Naive thymus-derived CD8-positive, alpha-beta T cell (primary cell): ENCODE results near the gene ENOX1. TPM values are rescaled to one million over a fixed set of nuclear protein-coding genes. Genes with fewer than 3 reads are reported as not detected.

ENCODE experiments used
- ATAC-seq, 2 donors: fragments of 150-1000 bp; cut with Tn5 transposase in 1 of 2; sonication (Bioruptor Pico), chemical (Tn5 transposase) in 1 of 2; 1 replicate in 1 of 2; 2 replicates in 1 of 2; pipeline ENCODE4 v1.10.0; 2021; ENCODE audit warnings: mild to moderate bottlenecking in 2 of 2, moderate library complexity in 2 of 2
- POLR2A ChIA-PET: fragments of 350-600 bp; sonication (Branson Sonifier 250); formaldehyde crosslinking; loops from one replicate; lab custom pipeline; 2021; ENCODE audit warnings: antibody characterized with exemption; lab: Charles Lee
- DNase-seq, 10 donors: peaks; one replicate each; pipeline versions ENCODE4 v3.0.0 to v3.0.0-alpha.2; 2020 to 2022
- H3K27ac Mint-ChIP-seq, 10 donors: one replicate each; pipeline ENCODE4 v1.8.0; 2020 to 2022; ENCODE audit warnings: mild to moderate bottlenecking in 10 of 10, mixed read lengths in 10 of 10, moderate library complexity in 4 of 10, inconsistent platforms in 1 of 10
- H3K27me3 Mint-ChIP-seq, 5 donors: one replicate each; pipeline ENCODE4 v1.8.0; 2021 to 2022; ENCODE audit warnings: mixed read lengths in 5 of 5
- H3K36me3 Mint-ChIP-seq, 3 donors: one replicate each; pipeline ENCODE4 v1.8.0; 2020 to 2022; ENCODE audit warnings: mixed read lengths in 3 of 3, mild to moderate bottlenecking in 2 of 3, inconsistent platforms in 1 of 3
- H3K4me1 Mint-ChIP-seq, 4 donors: one replicate each; pipeline ENCODE4 v1.8.0; 2021 to 2022; ENCODE audit warnings: mixed read lengths in 4 of 4
- H3K4me3 Mint-ChIP-seq, 10 donors: one replicate each; pipeline ENCODE4 v1.8.0; 2020 to 2022; ENCODE audit warnings: mild to moderate bottlenecking in 10 of 10, mixed read lengths in 10 of 10, moderate library complexity in 6 of 10, inconsistent platforms in 1 of 10
- H3K9me3 Mint-ChIP-seq, 9 donors: one replicate each; pipeline ENCODE4 v1.8.0; 2020 to 2022; ENCODE audit warnings: mixed read lengths in 9 of 9, mild to moderate bottlenecking in 3 of 9, inconsistent platforms in 1 of 9, moderate library complexity in 1 of 9
- polyA plus RNA-seq, 3 donors: library from polyadenylated mRNA; unstranded; fragments of 300-500 nt; fragmentation: Illumina TruSeq; gene quantifications; one replicate each; pipeline ENCODE4 v1.2.3, GENCODE V29; 2021
- total RNA-seq, 8 experiments: library from RNA in 2 of 8; stranded (reverse) in 2 of 8; gene quantifications; one replicate each; pipeline ENCODE4 v1.2.3 and lab custom pipeline; 2021 to 2026

ENOX1 gene
- total and polyA plus RNA-seq, 5 experiments from 2014 or later, result not detected

- H3K4me3 Mint-ChIP-seq, result peak overlapping the region in 1 of 10 donors; percentile 20
- H3K27me3 Mint-ChIP-seq, result peaks cover 0 to 18% (median 4%) of the 10 kb centered on the region in 5 donors
- ATAC-seq, result no peak
- no peaks in the 10 kb centered on the region for H3K4me1 Mint-ChIP-seq
- DNase-seq, result no peak
- no peaks in the 10 kb centered on the region for H3K36me3 Mint-ChIP-seq
- POLR2A ChIA-PET, result no interaction called here
- H3K9me3 Mint-ChIP-seq, result peaks cover 0 to 2% (median 0%) of the 10 kb centered on the region in 9 donors
- H3K27ac Mint-ChIP-seq, result peak overlapping the region in 1 of 10 donors; percentile 46
Observed at GRCh38 chr13:43316946-43317353, 469.8 kb downstream of the ENOX1 start.

GRCh38 chr13:43316281-43316680 is 470.5 kb downstream of the ENOX1 start:
- POLR2A ChIA-PET, result no interaction called here
- ATAC-seq (no peak), DNase-seq (no peak)
- no peaks in the 10 kb centered on the region for H3K4me1 Mint-ChIP-seq
- no peak overlapping the region for H3K27ac Mint-ChIP-seq
- H3K27me3 Mint-ChIP-seq, result peaks cover 2 to 12% (median 4%) of the 10 kb centered on the region in 5 donors
- H3K36me3 Mint-ChIP-seq, result no peaks in the 10 kb centered on the region
- H3K9me3 Mint-ChIP-seq, result peaks cover 0 to 2% (median 0%) of the 10 kb centered on the region in 9 donors
- no peak overlapping the region for H3K4me3 Mint-ChIP-seq

GRCh38 chr13:43315522-43315921 is 471.2 kb downstream of the ENOX1 start:
- H3K27me3 Mint-ChIP-seq, result peaks cover 4 to 18% (median 7%) of the 10 kb centered on the region in 5 donors
- no peak overlapping the region for H3K27ac Mint-ChIP-seq
- H3K36me3 Mint-ChIP-seq, result no peaks in the 10 kb centered on the region
- POLR2A ChIA-PET, result no interaction called here
- H3K9me3 Mint-ChIP-seq, result peaks cover 0 to 2% (median 0%) of the 10 kb centered on the region in 9 donors
- ATAC-seq (no peak), DNase-seq (no peak)
- H3K4me1 Mint-ChIP-seq, result no peaks in the 10 kb centered on the region
- no peak overlapping the region for H3K4me3 Mint-ChIP-seq

- DNase-seq, result no peak
- Mint-ChIP-seq H3K9me3 (no peaks in the 10 kb centered on the region), H3K36me3 (no peaks in the 10 kb centered on the region), H3K4me3 (no peak overlapping the region), H3K27ac (no peak overlapping the region), H3K27me3 (peaks cover 4 to 13% (median 11%) of the 10 kb centered on the region in 5 donors), H3K4me1 (peaks cover 0 to 11% (median 0%) of the 10 kb centered on the region in 4 donors)
- no peak for ATAC-seq
- POLR2A ChIA-PET, result no interaction called here
Observed at GRCh38 chr13:43309311-43309710, 477.5 kb downstream of the ENOX1 start.

GRCh38 chr13:43307921-43308433 is 478.8 kb downstream of the ENOX1 start:
- Mint-ChIP-seq H3K27ac (no peak overlapping the region), H3K36me3 (no peaks in the 10 kb centered on the region), H3K9me3 (no peaks in the 10 kb centered on the region), H3K4me1 (peaks cover 0 to 11% (median 0%) of the 10 kb centered on the region in 4 donors), H3K27me3 (peaks cover 4 to 13% (median 11%) of the 10 kb centered on the region in 5 donors), H3K4me3 (peak overlapping the region in 1 of 10 donors; percentile 33)
- POLR2A ChIA-PET, result no interaction called here
- DNase-seq (no peak), ATAC-seq (no peak)

GRCh38 chr13:43307221-43307920 is 479.4 kb downstream of the ENOX1 start:
- H3K9me3 Mint-ChIP-seq, result no peaks in the 10 kb centered on the region
- POLR2A ChIA-PET, result no interaction called here
- ATAC-seq (no peak), DNase-seq (no peak)
- no peak overlapping the region for H3K4me3 Mint-ChIP-seq
- no peak overlapping the region for H3K27ac Mint-ChIP-seq
- H3K36me3 Mint-ChIP-seq, result no peaks in the 10 kb centered on the region
- H3K4me1 Mint-ChIP-seq, result peaks cover 0 to 11% (median 0%) of the 10 kb centered on the region in 4 donors
- peaks cover 4 to 13% (median 11%) of the 10 kb centered on the region in 5 donors for H3K27me3 Mint-ChIP-seq

- peaks cover 4 to 13% (median 11%) of the 10 kb centered on the region in 5 donors for H3K27me3 Mint-ChIP-seq
- DNase-seq (no peak), ATAC-seq (no peak)
- H3K9me3 Mint-ChIP-seq, result no peaks in the 10 kb centered on the region
- POLR2A ChIA-PET, result no interaction called here
- peaks cover 0 to 11% (median 0%) of the 10 kb centered on the region in 4 donors for H3K4me1 Mint-ChIP-seq
- no peaks in the 10 kb centered on the region for H3K36me3 Mint-ChIP-seq
- H3K27ac Mint-ChIP-seq, result no peak overlapping the region
- H3K4me3 Mint-ChIP-seq, result no peak overlapping the region
Observed at GRCh38 chr13:43306372-43306771, 480.4 kb downstream of the ENOX1 start.

GRCh38 chr13:43305416-43305815 is 481.4 kb downstream of the ENOX1 start:
- peaks cover 0 to 11% (median 0%) of the 10 kb centered on the region in 4 donors for H3K4me1 Mint-ChIP-seq
- POLR2A ChIA-PET, result no interaction called here
- DNase-seq (no peak), ATAC-seq (no peak)
- H3K9me3 Mint-ChIP-seq, result no peaks in the 10 kb centered on the region
- peaks cover 1 to 10% (median 5%) of the 10 kb centered on the region in 5 donors for H3K27me3 Mint-ChIP-seq
- H3K27ac Mint-ChIP-seq, result no peak overlapping the region
- no peak overlapping the region for H3K4me3 Mint-ChIP-seq
- H3K36me3 Mint-ChIP-seq, result no peaks in the 10 kb centered on the region

GRCh38 chr13:43304945-43305344 is 481.8 kb downstream of the ENOX1 start:
- no peak overlapping the region for H3K4me3 Mint-ChIP-seq
- ATAC-seq (no peak), DNase-seq (no peak)
- no peaks in the 10 kb centered on the region for H3K9me3 Mint-ChIP-seq
- POLR2A ChIA-PET, result no interaction called here
- no peaks in the 10 kb centered on the region for H3K36me3 Mint-ChIP-seq
- H3K27me3 Mint-ChIP-seq, result peaks cover 0 to 10% (median 5%) of the 10 kb centered on the region in 5 donors
- H3K4me1 Mint-ChIP-seq, result peaks cover 0 to 11% (median 0%) of the 10 kb centered on the region in 4 donors
- H3K27ac Mint-ChIP-seq, result no peak overlapping the region

- H3K4me1 Mint-ChIP-seq, result peaks cover 0 to 11% (median 0%) of the 10 kb centered on the region in 4 donors
- H3K9me3 Mint-ChIP-seq, result no peaks in the 10 kb centered on the region
- no peak for ATAC-seq
- no peak overlapping the region for H3K4me3 Mint-ChIP-seq
- H3K36me3 Mint-ChIP-seq, result no peaks in the 10 kb centered on the region
- H3K27me3 Mint-ChIP-seq, result peaks cover 0 to 10% (median 5%) of the 10 kb centered on the region in 5 donors
- DNase-seq, result no peak
- POLR2A ChIA-PET, result no interaction called here
- H3K27ac Mint-ChIP-seq, result no peak overlapping the region
Observed at GRCh38 chr13:43304449-43304848, 482.3 kb downstream of the ENOX1 start.

GRCh38 chr13:43303033-43303729 is 483.6 kb downstream of the ENOX1 start:
- Mint-ChIP-seq H3K27ac (no peak overlapping the region), H3K27me3 (peaks cover 0 to 14% (median 7%) of the 10 kb centered on the region in 5 donors), H3K36me3 (no peaks in the 10 kb centered on the region), H3K4me3 (no peak overlapping the region), H3K4me1 (peaks cover 0 to 9% (median 0%) of the 10 kb centered on the region in 4 donors), H3K9me3 (no peaks in the 10 kb centered on the region)
- ATAC-seq (peak in 1 of 2 donors; percentile 22), DNase-seq (no peak)
- POLR2A ChIA-PET, result no interaction called here

GRCh38 chr13:43301346-43301969 is 485.3 kb downstream of the ENOX1 start:
- H3K36me3 Mint-ChIP-seq, result no peaks in the 10 kb centered on the region
- no peak for ATAC-seq
- H3K9me3 Mint-ChIP-seq, result no peaks in the 10 kb centered on the region
- DNase-seq, result no peak
- H3K27me3 Mint-ChIP-seq, result peaks cover 0 to 16% (median 2%) of the 10 kb centered on the region in 5 donors
- POLR2A ChIA-PET, result no interaction called here
- H3K27ac Mint-ChIP-seq, result no peak overlapping the region
- no peak overlapping the region for H3K4me3 Mint-ChIP-seq
- H3K4me1 Mint-ChIP-seq, result no peaks in the 10 kb centered on the region

GRCh38 chr13:43300865-43301264 is 485.9 kb downstream of the ENOX1 start:
- Mint-ChIP-seq H3K27me3 (peaks cover 0 to 19% (median 2%) of the 10 kb centered on the region in 5 donors), H3K36me3 (no peaks in the 10 kb centered on the region), H3K27ac (no peak overlapping the region), H3K4me1 (no peaks in the 10 kb centered on the region), H3K9me3 (no peaks in the 10 kb centered on the region), H3K4me3 (no peak overlapping the region)
- DNase-seq (no peak), ATAC-seq (no peak)
- POLR2A ChIA-PET, result no interaction called here
